ENCODE measurements around the gene DCAF10.

The DCAF10 gene

DNA sequence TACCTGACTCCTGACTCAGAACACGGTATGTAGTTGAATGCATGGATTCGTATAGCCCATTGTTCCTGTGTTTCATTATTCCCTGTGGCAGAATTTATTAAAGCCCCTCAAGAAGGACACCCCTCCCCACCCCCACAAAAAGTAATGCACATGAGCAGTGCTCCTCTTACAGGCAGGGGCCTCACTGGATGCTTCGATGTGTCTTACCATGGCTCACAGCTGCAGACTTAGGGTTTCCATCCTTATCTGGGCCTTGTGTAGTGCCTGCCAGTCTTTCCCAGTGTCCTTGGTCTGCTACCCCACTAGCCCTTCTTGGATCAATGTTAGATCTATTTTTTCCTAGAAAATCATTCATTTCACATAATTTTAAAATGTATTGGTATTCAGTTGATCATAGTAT is 30.6 kb upstream of the DCAF10 start:
- ATAC-seq (replicated peaks; ENCODE audit: extremely low read depth, poor library complexity, severe bottlenecking) (no peak), DNase-seq (ENCODE audit: low spot score in 2 of 2) (no peak)
- Mint-ChIP-seq H3K27ac (ENCODE audit: low read depth) (no peak overlapping the region), H3K4me3 (no peak overlapping the region), H3K4me1 (no peaks in the 10 kb centered on the region), H3K27me3 (no peaks in the 10 kb centered on the region), H3K9me3 (no peaks in the 10 kb centered on the region), H3K36me3 (ENCODE audit: insufficient read depth) (peaks cover 25% of the 10 kb centered on the region)

GRCh38 chr9:37775216-37775919 is 25.2 kb upstream of the DCAF10 start:
- peaks cover 5% of the 10 kb centered on the region for H3K4me1 Mint-ChIP-seq
- no peak overlapping the region for H3K27ac Mint-ChIP-seq (ENCODE audit: low read depth)

GRCh38 chr9:37776328-37776727 is 24.3 kb upstream of the DCAF10 start:
- H3K36me3 Mint-ChIP-seq (ENCODE audit: insufficient read depth): peaks cover 48% of the 10 kb centered on the region
- H3K4me3 Mint-ChIP-seq: no peak overlapping the region
- no peak overlapping the region for H3K27ac Mint-ChIP-seq (ENCODE audit: low read depth)
- DNase-seq (ENCODE audit: low spot score in 2 of 2): no peak
- no peaks in the 10 kb centered on the region for H3K9me3 Mint-ChIP-seq
- H3K4me1 Mint-ChIP-seq: peaks cover 7% of the 10 kb centered on the region
- no peaks in the 10 kb centered on the region for H3K27me3 Mint-ChIP-seq
- ATAC-seq (replicated peaks; ENCODE audit: extremely low read depth, poor library complexity, severe bottlenecking): no peak

More at GRCh38 chr9:37775216-37775919, 25.2 kb upstream of the DCAF10 start:
- H3K27me3 Mint-ChIP-seq: no peaks in the 10 kb centered on the region
- peaks cover 42% of the 10 kb centered on the region for H3K36me3 Mint-ChIP-seq (ENCODE audit: insufficient read depth)
- ATAC-seq (replicated peaks; ENCODE audit: extremely low read depth, poor library complexity, severe bottlenecking): no peak
- no peaks in the 10 kb centered on the region for H3K9me3 Mint-ChIP-seq
- no peak overlapping the region for H3K4me3 Mint-ChIP-seq
- no peak for DNase-seq (ENCODE audit: low spot score in 2 of 2)

DNA sequence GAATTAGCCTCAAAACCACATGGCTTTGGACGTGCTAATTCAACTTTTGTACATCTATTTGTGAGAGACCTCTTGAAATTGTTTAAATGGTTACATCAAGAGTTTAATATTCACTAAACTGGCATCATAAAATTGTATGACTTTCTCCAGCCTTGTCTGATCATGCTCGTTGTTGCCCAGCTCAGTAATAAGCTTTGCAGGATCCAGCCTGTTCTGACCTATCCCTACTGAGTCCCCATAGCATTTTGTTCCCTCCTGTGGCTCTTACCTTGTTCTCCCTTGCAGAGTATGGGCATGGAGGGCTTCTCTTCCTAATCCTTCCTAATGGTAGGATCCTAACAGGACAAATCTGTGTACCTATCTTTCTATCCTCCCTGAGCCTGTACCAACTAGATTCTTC is 22.1 kb upstream of the DCAF10 start:
- Mint-ChIP-seq H3K27ac (ENCODE audit: low read depth) (peak overlapping the region; percentile 44), H3K36me3 (ENCODE audit: insufficient read depth) (peaks cover 54% of the 10 kb centered on the region), H3K4me3 (no peak overlapping the region), H3K27me3 (no peaks in the 10 kb centered on the region), H3K9me3 (no peaks in the 10 kb centered on the region), H3K4me1 (peaks cover 28% of the 10 kb centered on the region)
- DNase-seq (ENCODE audit: low spot score in 2 of 2) (no peak), ATAC-seq (replicated peaks; ENCODE audit: extremely low read depth, poor library complexity, severe bottlenecking) (no peak)

DNA sequence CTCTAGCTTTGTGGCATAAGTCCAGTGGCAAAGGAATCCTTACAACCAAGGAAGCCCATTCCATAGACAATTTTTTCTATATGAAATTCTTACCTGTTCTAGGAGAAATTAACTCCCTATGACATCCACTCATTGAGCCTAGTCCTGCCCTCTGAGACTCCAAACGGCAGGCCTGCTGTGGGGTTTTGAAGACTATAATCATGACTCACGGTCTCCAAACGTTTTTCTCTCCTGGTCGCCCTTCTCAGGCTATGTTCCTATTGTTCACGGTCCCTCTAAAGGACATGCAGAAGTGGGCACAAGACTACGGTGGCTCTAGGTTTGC is 16.3 kb upstream of the DCAF10 start:
- Mint-ChIP-seq H3K36me3 (ENCODE audit: insufficient read depth) (peaks cover 29% of the 10 kb centered on the region), H3K27me3 (no peaks in the 10 kb centered on the region), H3K4me1 (peaks cover 40% of the 10 kb centered on the region), H3K9me3 (no peaks in the 10 kb centered on the region), H3K4me3 (peak overlapping the region; percentile 98), H3K27ac (ENCODE audit: low read depth) (peak overlapping the region; percentile 98)
- ATAC-seq (replicated peaks; ENCODE audit: extremely low read depth, poor library complexity, severe bottlenecking): peak; percentile 6
- DNase-seq (ENCODE audit: low spot score in 2 of 2): no peak

- H3K27me3 Mint-ChIP-seq: no peaks in the 10 kb centered on the region
- peak within 1 kb of the TSS; percentile 98 for H3K27ac Mint-ChIP-seq (ENCODE audit: low read depth)
- ATAC-seq (replicated peaks; ENCODE audit: extremely low read depth, poor library complexity, severe bottlenecking): peak; percentile 87
- H3K4me1 Mint-ChIP-seq: peaks cover 40% of the 10 kb centered on the region
- no peaks in the 10 kb centered on the region for H3K9me3 Mint-ChIP-seq
- DNase-seq (ENCODE audit: low spot score in 2 of 2): peak; percentile 70
- peaks cover 28% of the 10 kb centered on the region for H3K36me3 Mint-ChIP-seq (ENCODE audit: insufficient read depth)
- H3K4me3 Mint-ChIP-seq: peak within 1 kb of the TSS; percentile 98
These were observed 15.7 kb upstream of the DCAF10 start, which contains the start of gene EXOSC3 for GRCh38 chr9:37784616-37785483. Gene EXOSC3 (minus strand): TSS chr9:37785064. CDS start chr9:37785044, 20 bp downstream.

- ATAC-seq (replicated peaks; ENCODE audit: extremely low read depth, poor library complexity, severe bottlenecking) (no peak), DNase-seq (ENCODE audit: low spot score in 2 of 2) (no peak)
- Mint-ChIP-seq H3K4me3 (no peak overlapping the region), H3K4me1 (peaks cover 31% of the 10 kb centered on the region), H3K27me3 (no peaks in the 10 kb centered on the region), H3K36me3 (ENCODE audit: insufficient read depth) (peaks cover 12% of the 10 kb centered on the region), H3K9me3 (no peaks in the 10 kb centered on the region), H3K27ac (ENCODE audit: low read depth) (no peak overlapping the region)
These were observed 13.5 kb upstream of the DCAF10 start for GRCh38 chr9:37787059-37787458.

- H3K4me1 Mint-ChIP-seq: peaks cover 18% of the 10 kb centered on the region
- no peak for ATAC-seq (replicated peaks; ENCODE audit: extremely low read depth, poor library complexity, severe bottlenecking)
- no peaks in the 10 kb centered on the region for H3K27me3 Mint-ChIP-seq
- peaks cover 6% of the 10 kb centered on the region for H3K36me3 Mint-ChIP-seq (ENCODE audit: insufficient read depth)
- H3K9me3 Mint-ChIP-seq: no peaks in the 10 kb centered on the region
- H3K4me3 Mint-ChIP-seq: no peak overlapping the region
- H3K27ac Mint-ChIP-seq (ENCODE audit: low read depth): no peak overlapping the region
- no peak for DNase-seq (ENCODE audit: low spot score in 2 of 2)
These were observed 12.3 kb upstream of the DCAF10 start for GRCh38 chr9:37788332-37788731.

GRCh38 chr9:37790096-37790495 is 10.5 kb upstream of the DCAF10 start:
- Mint-ChIP-seq H3K9me3 (no peaks in the 10 kb centered on the region), H3K4me1 (peaks cover 4% of the 10 kb centered on the region), H3K36me3 (ENCODE audit: insufficient read depth) (peaks cover 2% of the 10 kb centered on the region), H3K27me3 (no peaks in the 10 kb centered on the region), H3K27ac (ENCODE audit: low read depth) (no peak overlapping the region), H3K4me3 (no peak overlapping the region)
- DNase-seq (ENCODE audit: low spot score in 2 of 2) (no peak), ATAC-seq (replicated peaks; ENCODE audit: extremely low read depth, poor library complexity, severe bottlenecking) (no peak)

DNA sequence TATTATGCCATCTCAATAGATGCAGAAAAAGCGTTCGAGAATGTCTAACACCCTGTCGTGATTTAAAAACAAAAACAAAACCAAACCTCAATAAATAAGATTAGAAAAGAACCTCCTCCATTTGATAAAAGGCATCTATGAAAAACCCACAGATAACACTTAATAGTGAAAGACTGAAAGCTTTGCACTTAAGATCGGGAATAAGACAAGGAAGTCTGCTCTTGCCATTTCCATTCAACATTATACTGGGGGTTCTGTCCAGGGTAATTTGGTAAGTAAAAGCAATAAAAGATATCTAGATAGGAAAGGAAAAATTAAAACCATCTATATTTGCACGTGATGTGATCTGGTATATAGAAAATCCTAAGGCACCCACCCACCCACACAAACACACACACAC is 8.5 kb upstream of the DCAF10 start:
- DNase-seq (ENCODE audit: low spot score in 2 of 2) (no peak), ATAC-seq (replicated peaks; ENCODE audit: extremely low read depth, poor library complexity, severe bottlenecking) (no peak)
- H3K4me3 Mint-ChIP-seq: no peak overlapping the region
- H3K4me1 Mint-ChIP-seq: no peaks in the 10 kb centered on the region
- no peaks in the 10 kb centered on the region for H3K27me3 Mint-ChIP-seq
- peaks cover 2% of the 10 kb centered on the region for H3K36me3 Mint-ChIP-seq (ENCODE audit: insufficient read depth)
- H3K9me3 Mint-ChIP-seq: no peaks in the 10 kb centered on the region
- no peak overlapping the region for H3K27ac Mint-ChIP-seq (ENCODE audit: low read depth)

DNA sequence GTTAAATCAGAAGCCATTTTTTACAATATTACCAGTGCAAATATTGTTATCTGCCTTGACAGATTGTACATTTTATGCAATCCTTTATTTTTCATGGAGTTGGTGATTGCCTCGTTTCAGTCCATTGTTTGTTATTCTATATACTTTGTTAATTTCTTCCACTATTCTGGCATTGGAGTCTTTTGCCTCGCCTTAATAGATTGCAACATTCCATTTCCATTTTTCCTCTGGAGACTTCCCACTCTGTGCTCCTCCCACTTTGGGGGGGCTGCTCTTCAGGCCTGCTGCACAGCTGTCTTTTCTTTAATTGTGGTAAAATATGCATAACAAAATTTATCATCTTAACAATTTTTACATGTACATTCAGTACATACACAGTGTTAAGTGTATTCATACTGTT is 4.4 kb upstream of the DCAF10 start:
- Mint-ChIP-seq H3K27ac (ENCODE audit: low read depth) (no peak overlapping the region), H3K4me3 (no peak overlapping the region), H3K4me1 (no peaks in the 10 kb centered on the region), H3K27me3 (no peaks in the 10 kb centered on the region), H3K36me3 (ENCODE audit: insufficient read depth) (peaks cover 11% of the 10 kb centered on the region), H3K9me3 (no peaks in the 10 kb centered on the region)
- ATAC-seq (replicated peaks; ENCODE audit: extremely low read depth, poor library complexity, severe bottlenecking) (no peak), DNase-seq (ENCODE audit: low spot score in 2 of 2) (no peak)

GRCh38 chr9:37798677-37799076 is 1.9 kb upstream of the DCAF10 start:
- no peak for DNase-seq (ENCODE audit: low spot score in 2 of 2)
- H3K27ac Mint-ChIP-seq (ENCODE audit: low read depth): no peak overlapping the region
- no peak for ATAC-seq (replicated peaks; ENCODE audit: extremely low read depth, poor library complexity, severe bottlenecking)
- H3K36me3 Mint-ChIP-seq (ENCODE audit: insufficient read depth): peaks cover 11% of the 10 kb centered on the region
- H3K9me3 Mint-ChIP-seq: no peaks in the 10 kb centered on the region
- no peaks in the 10 kb centered on the region for H3K27me3 Mint-ChIP-seq
- no peak overlapping the region for H3K4me3 Mint-ChIP-seq
- H3K4me1 Mint-ChIP-seq: peaks cover 10% of the 10 kb centered on the region

GRCh38 chr9:37801287-37801850 is 772 bp downstream of the DCAF10 start:
- DNase-seq (ENCODE audit: low spot score in 2 of 2): no peak
- H3K27me3 Mint-ChIP-seq: no peaks in the 10 kb centered on the region
- H3K4me3 Mint-ChIP-seq: peak overlapping the region; percentile 86
- H3K9me3 Mint-ChIP-seq: no peaks in the 10 kb centered on the region
- H3K27ac Mint-ChIP-seq (ENCODE audit: low read depth): peak overlapping the region; percentile 69
- peaks cover 13% of the 10 kb centered on the region for H3K36me3 Mint-ChIP-seq (ENCODE audit: insufficient read depth)
- ATAC-seq (replicated peaks; ENCODE audit: extremely low read depth, poor library complexity, severe bottlenecking): peak; percentile 21
- peaks cover 23% of the 10 kb centered on the region for H3K4me1 Mint-ChIP-seq

Measured in central memory CD8-positive, alpha-beta T cell (primary cell).